Thyroid gland (tissue), 4 donors: ENCODE measurements around the gene RAD51.

Experiments used
- CTCF ChIP-seq, 6 experiments: fragments of 200-600 bp in 3 of 6; fragments of 450-650 bp in 3 of 6; sonication (generic) in 3 of 6; IDR thresholded peaks; one replicate each; pipeline ENCODE4 v1.5.1; 2016 to 2019; ENCODE audit warnings: antibody characterized with exemption in 6 of 6, mild to moderate bottlenecking in 2 of 6, inconsistent platforms in 1 of 6, moderate library complexity in 1 of 6
- POLR2A ChIP-seq, 2 donors: fragments of 450-650 bp; IDR thresholded peaks; one replicate each; pipeline ENCODE4 v1.6.1; 2017; ENCODE audit warnings: antibody characterized with exemption in 2 of 2, mild to moderate bottlenecking in 2 of 2, moderate library complexity in 1 of 2

GRCh38 chr15:40684381-40684780 is 10.6 kb upstream of the RAD51 start:
- TF ChIP-seq CTCF (IDR thresholded peaks at IDR 0.05) (no peak), POLR2A (IDR thresholded peaks at IDR 0.05) (no peak)
